CD14-positive monocyte (primary cell): ENCODE results near the gene ANO7. TPM values are rescaled to one million over a fixed set of nuclear protein-coding genes. Genes with fewer than 3 reads are reported as not detected.

ENCODE experiments used
- DNase-seq, 3 donors: peaks; one replicate each; pipeline ENCODE4 v3.0.0-alpha.2; 2011 to 2022
- H2AFZ ChIP-seq: 2 replicates; pipeline ENCODE4 v1.6.0; 2012; ENCODE audit warnings: mild to moderate bottlenecking, low read depth, low read length, inconsistent platforms; ENCODE audit not compliant: insufficient read depth, poor library complexity, severe bottlenecking
- H3K27ac ChIP-seq, 2 donors: 1 replicate in 1 of 2; 2 replicates in 1 of 2; pipeline ENCODE4 v1.5.1; 2012 to 2013; ENCODE audit warnings: low read length in 2 of 2, control low read depth in 1 of 2, inconsistent platforms in 1 of 2, low read depth in 1 of 2, mild to moderate bottlenecking in 1 of 2
- H3K27me3 ChIP-seq, 2 donors: one replicate each; pipeline versions ENCODE4 v1.6.0 to v1.6.1; 2011 to 2013; ENCODE audit warnings: low read length in 2 of 2; ENCODE audit not compliant: control insufficient read depth in 2 of 2, insufficient read depth in 2 of 2
- H3K36me3 ChIP-seq, 2 donors: replicated peaks in 1 of 2; 1 replicate in 1 of 2; 2 replicates in 1 of 2; pipeline versions ENCODE4 v1.5.1 to v1.6.1; 2012 to 2013; ENCODE audit warnings: low read length in 2 of 2, control low read depth in 1 of 2, inconsistent platforms in 1 of 2, mild to moderate bottlenecking in 1 of 2; ENCODE audit not compliant: insufficient read depth in 2 of 2, control insufficient read depth in 1 of 2
- H3K4me1 ChIP-seq, 2 donors: 1 replicate in 1 of 2; 2 replicates in 1 of 2; pipeline versions ENCODE4 v1.5.1 to v1.6.1; 2012 to 2013; ENCODE audit warnings: low read length in 2 of 2, control low read depth in 1 of 2, inconsistent platforms in 1 of 2, mild to moderate bottlenecking in 1 of 2, moderate library complexity in 1 of 2; ENCODE audit not compliant: insufficient read depth in 2 of 2, control insufficient read depth in 1 of 2
- H3K4me2 ChIP-seq: replicated peaks from 2 replicates; pipeline ENCODE3; 2012; ENCODE audit warnings: low read length, moderate library complexity, mild to moderate bottlenecking; ENCODE audit not compliant: poor library complexity, severe bottlenecking; ENCODE audit errors: extremely low read depth
- H3K4me3 ChIP-seq, 3 experiments: fragments of 200-600 bp in 1 of 3; sonication (generic) in 1 of 3; replicated peaks in 1 of 3; 1 replicate in 2 of 3; 2 replicates in 1 of 3; pipeline ENCODE4 v1.5.1; 2011 to 2013; ENCODE audit warnings: low read length in 3 of 3, mild to moderate bottlenecking in 3 of 3, control low read depth in 2 of 3, low read depth in 2 of 3, inconsistent platforms in 1 of 3, moderate library complexity in 1 of 3
- H3K79me2 ChIP-seq: 2 replicates; pipeline ENCODE4 v1.6.0; 2012; ENCODE audit warnings: mild to moderate bottlenecking, control low read depth, inconsistent platforms, low read length, moderate library complexity; ENCODE audit not compliant: insufficient read depth
- H3K9ac ChIP-seq: 2 replicates; pipeline ENCODE4 v1.6.0; 2017; ENCODE audit warnings: low read length, mild to moderate bottlenecking; ENCODE audit not compliant: insufficient read depth, poor library complexity, severe bottlenecking
- H3K9me3 ChIP-seq, 2 donors: replicated peaks in 1 of 2; 1 replicate in 1 of 2; 2 replicates in 1 of 2; pipeline versions ENCODE4 v1.5.1 to v1.6.1; 2012 to 2013; ENCODE audit warnings: low read length in 2 of 2, control low read depth in 1 of 2; ENCODE audit not compliant: control insufficient read depth in 1 of 2, insufficient read depth in 1 of 2
- H4K20me1 ChIP-seq: 2 replicates; pipeline ENCODE4 v1.6.0; 2012; ENCODE audit warnings: mild to moderate bottlenecking, low read length, control low read depth, moderate library complexity; ENCODE audit not compliant: insufficient read depth
- H3K27ac Mint-ChIP-seq, 7 donors: one replicate each; pipeline ENCODE4 v1.8.0; 2020; ENCODE audit warnings: mild to moderate bottlenecking in 7 of 7, mixed read lengths in 7 of 7, moderate library complexity in 6 of 7, inconsistent platforms in 2 of 7
- H3K27me3 Mint-ChIP-seq, 3 donors: one replicate each; pipeline ENCODE4 v1.8.0; 2021 to 2022; ENCODE audit warnings: low read depth in 3 of 3, mild to moderate bottlenecking in 3 of 3, mixed read lengths in 3 of 3, moderate library complexity in 3 of 3, inconsistent platforms in 1 of 3
- H3K36me3 Mint-ChIP-seq, 2 donors: one replicate each; pipeline ENCODE4 v1.8.0; 2020; ENCODE audit warnings: mixed read lengths in 2 of 2, inconsistent platforms in 1 of 2, mild to moderate bottlenecking in 1 of 2
- H3K4me1 Mint-ChIP-seq: one replicate; pipeline ENCODE4 v1.8.0; 2020; ENCODE audit warnings: mild to moderate bottlenecking, mixed read lengths
- H3K4me3 Mint-ChIP-seq, 2 donors: one replicate each; pipeline ENCODE4 v1.8.0; 2020; ENCODE audit warnings: mild to moderate bottlenecking in 2 of 2, mixed read lengths in 2 of 2, moderate library complexity in 1 of 2
- H3K9me3 Mint-ChIP-seq, 7 donors: one replicate each; pipeline ENCODE4 v1.8.0; 2020 to 2022; ENCODE audit warnings: mixed read lengths in 7 of 7, mild to moderate bottlenecking in 6 of 7, moderate library complexity in 6 of 7, inconsistent platforms in 2 of 7
- whole genome bisulfite sequencing: methylation state at CpG from one replicate; pipeline ENCODE4 v1.1.5; 2013; ENCODE audit warnings: missing lambda C conversion rate; ENCODE audit not compliant: insufficient coverage; 5-methylcytosine and 5-hydroxymethylcytosine counted together
- intact Hi-C, 2 donors: fragments of 100-400 bp; cut with micrococcal nuclease; formaldehyde crosslinking; loops; one replicate each; pipeline versions ENCODE4 v1.15.0 to v1.15.1; 2023
- polyA plus RNA-seq, 3 donors: library from polyadenylated mRNA; depleted of rRNA in 1 of 3; unstranded in 2 of 3; stranded (reverse) in 1 of 3; fragments of 300-500 nt in 2 of 3; fragments of >200 nt in 1 of 3; fragmentation: Illumina TruSeq in 2 of 3; gene quantifications; 1 replicate in 2 of 3; 2 replicates in 1 of 3; pipeline ENCODE4 v1.2.3, GENCODE V29; 2012 to 2021
- TF ChIP-seq, protein P1 (sequence below): fragments of 200-600 bp; IDR thresholded peaks from one replicate; pipeline ENCODE4 v1.8.0; 2022; ENCODE audit warnings: antibody characterized with exemption, mild to moderate bottlenecking

ANO7 gene
- polyA plus RNA-seq, 3 donors: 0.03 TPM; not detected in 2

DNA sequence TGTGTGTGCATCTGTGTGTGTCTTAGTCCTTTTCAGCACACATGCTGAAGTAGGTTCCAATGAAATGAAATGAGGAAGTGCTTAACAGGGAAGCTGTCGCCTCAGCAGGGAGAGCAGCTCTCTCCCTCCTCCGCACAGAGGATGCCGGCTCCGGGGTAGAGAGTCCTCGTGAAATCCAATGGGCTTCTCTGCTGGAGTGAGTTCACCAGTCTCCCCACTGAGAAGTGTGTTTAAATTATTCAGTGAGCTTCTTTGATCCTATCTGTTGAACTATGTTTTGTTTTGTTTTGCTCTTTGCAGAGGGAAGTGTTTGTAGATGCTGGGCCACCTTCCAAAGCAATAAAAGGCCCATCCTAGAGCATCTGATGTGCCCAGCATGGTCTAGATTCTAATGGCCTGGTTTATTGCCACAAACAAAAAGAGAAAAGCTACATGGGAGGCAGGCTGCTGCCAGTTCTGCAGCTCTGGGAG is 31.5 kb upstream of the ANO7 start:
- Mint-ChIP-seq H3K4me1 (peaks cover 8% of the 10 kb centered on the region), H3K36me3 (peaks cover 52 to 62% of the 10 kb centered on the region in 2 donors), H3K4me3 (no peak overlapping the region), H3K27me3 (no peaks in the 10 kb centered on the region), H3K9me3 (no peaks in the 10 kb centered on the region), H3K27ac (peak overlapping the region in 2 of 7 donors; percentile 3 to 23)
- DNase-seq: peak; percentile 8 to 26 (median 24)
- H3K4me2 ChIP-seq: no peak overlapping the region
- H3K27me3 ChIP-seq: no peaks in the 10 kb centered on the region
- H3K79me2 ChIP-seq: peaks cover 13% of the 10 kb centered on the region
- H3K9ac ChIP-seq: no peak overlapping the region
- no peak overlapping the region for H2AFZ ChIP-seq
- H3K4me3 ChIP-seq: no peak overlapping the region
- no CpG with 5 or more reads among the region's 5 CpGs for WGBS
- TF ChIP-seq, protein P1, sequence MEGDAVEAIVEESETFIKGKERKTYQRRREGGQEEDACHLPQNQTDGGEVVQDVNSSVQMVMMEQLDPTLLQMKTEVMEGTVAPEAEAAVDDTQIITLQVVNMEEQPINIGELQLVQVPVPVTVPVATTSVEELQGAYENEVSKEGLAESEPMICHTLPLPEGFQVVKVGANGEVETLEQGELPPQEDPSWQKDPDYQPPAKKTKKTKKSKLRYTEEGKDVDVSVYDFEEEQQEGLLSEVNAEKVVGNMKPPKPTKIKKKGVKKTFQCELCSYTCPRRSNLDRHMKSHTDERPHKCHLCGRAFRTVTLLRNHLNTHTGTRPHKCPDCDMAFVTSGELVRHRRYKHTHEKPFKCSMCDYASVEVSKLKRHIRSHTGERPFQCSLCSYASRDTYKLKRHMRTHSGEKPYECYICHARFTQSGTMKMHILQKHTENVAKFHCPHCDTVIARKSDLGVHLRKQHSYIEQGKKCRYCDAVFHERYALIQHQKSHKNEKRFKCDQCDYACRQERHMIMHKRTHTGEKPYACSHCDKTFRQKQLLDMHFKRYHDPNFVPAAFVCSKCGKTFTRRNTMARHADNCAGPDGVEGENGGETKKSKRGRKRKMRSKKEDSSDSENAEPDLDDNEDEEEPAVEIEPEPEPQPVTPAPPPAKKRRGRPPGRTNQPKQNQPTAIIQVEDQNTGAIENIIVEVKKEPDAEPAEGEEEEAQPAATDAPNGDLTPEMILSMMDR: no peak
- H3K27ac ChIP-seq: peak overlapping the region in 1 of 2 donors; percentile 16
- H3K4me1 ChIP-seq: peaks cover 4 to 7% of the 10 kb centered on the region in 2 donors
- H3K36me3 ChIP-seq: peaks cover 44 to 74% of the 10 kb centered on the region in 2 donors
- peaks cover 27% of the 10 kb centered on the region for H4K20me1 ChIP-seq
- intact Hi-C loops: loop anchor here in 1 of 2 donors (10.0 kb wide), 1 partner anchor 162 kb away; the partner anchor contains the start of gene SNED1
- no peaks in the 10 kb centered on the region for H3K9me3 ChIP-seq

DNA sequence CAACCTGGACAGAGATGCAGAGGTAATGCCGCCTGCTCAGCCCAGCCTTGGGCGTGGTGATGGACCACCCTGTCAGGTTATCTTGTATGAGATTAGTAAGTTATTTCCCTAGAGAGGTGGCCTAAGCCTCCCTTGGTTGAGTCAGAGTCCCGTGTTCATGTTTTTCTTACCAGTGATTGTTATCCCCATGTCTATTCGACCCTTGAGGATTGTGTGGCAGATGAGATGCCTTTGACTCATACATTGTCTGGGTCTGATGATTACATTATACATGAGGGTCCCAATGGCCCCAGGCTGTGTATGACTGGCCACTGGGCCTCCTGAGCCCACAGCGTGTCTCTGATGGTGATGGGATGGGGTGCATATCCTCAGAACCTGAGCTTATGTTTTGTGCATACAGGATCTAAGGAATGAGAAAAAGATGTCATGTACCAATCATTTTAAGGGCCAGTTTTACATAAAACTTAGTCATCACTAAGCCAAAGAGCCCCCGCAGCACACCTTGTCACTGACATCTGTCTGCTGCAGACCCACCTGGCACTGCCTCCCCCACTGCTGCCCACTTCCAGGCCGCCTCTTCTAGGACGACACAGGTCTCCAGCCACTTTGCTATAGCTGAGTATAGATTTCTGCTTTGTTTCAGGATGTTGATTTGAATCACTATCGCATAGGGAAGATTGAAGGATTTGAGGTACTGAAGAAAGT is 30.5 kb upstream of the ANO7 start:
- intact Hi-C loops: loop anchor here in 1 of 2 donors (10.0 kb wide), 1 partner anchor 163 kb away; the partner anchor contains the start of gene SNED1
- Mint-ChIP-seq H3K4me3 (no peak overlapping the region), H3K27me3 (peaks cover 0 to 4% (median 0%) of the 10 kb centered on the region in 3 donors), H3K4me1 (peaks cover 6% of the 10 kb centered on the region), H3K9me3 (no peaks in the 10 kb centered on the region), H3K27ac (no peak overlapping the region), H3K36me3 (peaks cover 56 to 69% of the 10 kb centered on the region in 2 donors)
- H4K20me1 ChIP-seq: peaks cover 22% of the 10 kb centered on the region
- peaks cover 4% of the 10 kb centered on the region for H3K79me2 ChIP-seq
- 92% methylated on average over 6 of the region's 9 CpGs for WGBS
- no peak overlapping the region for H3K27ac ChIP-seq
- no peak overlapping the region for H3K4me3 ChIP-seq
- H3K9me3 ChIP-seq: no peaks in the 10 kb centered on the region
- H2AFZ ChIP-seq: no peak overlapping the region
- no peaks in the 10 kb centered on the region for H3K27me3 ChIP-seq
- H3K4me2 ChIP-seq: no peak overlapping the region
- TF ChIP-seq, protein P1: no peak
- peaks cover 4 to 7% of the 10 kb centered on the region in 2 donors for H3K4me1 ChIP-seq
- H3K36me3 ChIP-seq: peaks cover 52 to 80% of the 10 kb centered on the region in 2 donors
- H3K9ac ChIP-seq: no peak overlapping the region
- DNase-seq: no peak
